ENCODE data around the gene BANF1. TPM values are rescaled to one million over a fixed set of nuclear protein-coding genes. Genes with fewer than 3 reads are reported as not detected.

Gene BANF1
- total RNA-seq, 1 experiment from 2014 or later: 386 TPM

GRCh38 chr11:66037327-66037726 lies 35.0 kb downstream of the BANF1 start:
- CTCF ChIA-PET: no interaction called here
- Histone ChIP-seq H3K9me3 (ENCODE audit: insufficient read depth, low read depth) (no peaks in the 10 kb centered on the region), H3K27me3 (ENCODE audit: insufficient read depth, low read depth) (no peaks in the 10 kb centered on the region), H2AFZ (no peak overlapping the region), H3K4me2 (no peak overlapping the region), H3K36me3 (ENCODE audit: low read depth) (no peaks in the 10 kb centered on the region), H3K79me2 (ENCODE audit: low read depth) (no peaks in the 10 kb centered on the region), H3K4me3 (no peak overlapping the region), H3K27ac (no peak overlapping the region), H3F3A (ENCODE audit: insufficient read depth, low read depth) (0 out of 2 replicates have a peak, but pooled peaks cover 6% of the 10 kb centered on the region), H4K20me1 (ENCODE audit: insufficient read depth) (no peaks in the 10 kb centered on the region), H3K4me1 (replicated peaks; ENCODE audit: insufficient read depth) (no peaks in the 10 kb centered on the region), H3K9me2 (ENCODE audit: insufficient read depth) (no peaks in the 10 kb centered on the region)
- BruUV-seq (replicated peaks): no TSS peak
- no peak for DNase-seq
- TF ChIP-seq EZH2 (IDR thresholded peaks at IDR 0.05; ENCODE audit: low read depth): no peak
- TF ChIP-seq CTCF (conservative IDR thresholded peaks at IDR 0.05): no peak
- intact Hi-C loops (cut with micrococcal nuclease; ENCODE audit: unreplicated experiment): no loop called here
- POLR2A ChIA-PET (ENCODE audit: unreplicated experiment): interaction anchor here (0.6 to 0.7 kb wide), 2 partner anchors 14 to 24 kb away, joined by 3 to 11 read pairs; no protein-coding TSS in a partner anchor

GRCh38 chr11:66039765-66040164 lies 37.5 kb downstream of the BANF1 start:
- CTCF ChIA-PET: no interaction called here
- DNase-seq: no peak
- H3K4me2 ChIP-seq: no peak overlapping the region
- no peaks in the 10 kb centered on the region for H3K27me3 ChIP-seq (ENCODE audit: insufficient read depth, low read depth)
- no peaks in the 10 kb centered on the region for H3K36me3 ChIP-seq (ENCODE audit: low read depth)
- no peaks in the 10 kb centered on the region for H3K9me2 ChIP-seq (ENCODE audit: insufficient read depth)
- no peak overlapping the region for H3K4me3 ChIP-seq
- POLR2A ChIA-PET (ENCODE audit: unreplicated experiment): no interaction called here
- H2AFZ ChIP-seq: no peak overlapping the region
- no peaks in the 10 kb centered on the region for H4K20me1 ChIP-seq (ENCODE audit: insufficient read depth)
- BruUV-seq (replicated peaks): no TSS peak
- intact Hi-C loops (cut with micrococcal nuclease; ENCODE audit: unreplicated experiment): no loop called here
- H3K4me1 ChIP-seq (replicated peaks; ENCODE audit: insufficient read depth): no peaks in the 10 kb centered on the region
- peaks cover 9% of the 10 kb centered on the region for H3F3A ChIP-seq (ENCODE audit: insufficient read depth, low read depth)
- H3K27ac ChIP-seq: no peak overlapping the region
- TF ChIP-seq CTCF (conservative IDR thresholded peaks at IDR 0.05) (no peak), EZH2 (IDR thresholded peaks at IDR 0.05; ENCODE audit: low read depth) (no peak)
- no peaks in the 10 kb centered on the region for H3K79me2 ChIP-seq (ENCODE audit: low read depth)
- H3K9me3 ChIP-seq (ENCODE audit: insufficient read depth, low read depth): no peaks in the 10 kb centered on the region

- no TSS peak for BruUV-seq (replicated peaks)
- Histone ChIP-seq H3K9me2 (ENCODE audit: insufficient read depth) (no peaks in the 10 kb centered on the region), H3K9me3 (ENCODE audit: insufficient read depth, low read depth) (no peaks in the 10 kb centered on the region), H3K4me1 (replicated peaks; ENCODE audit: insufficient read depth) (no peaks in the 10 kb centered on the region), H3K27me3 (ENCODE audit: insufficient read depth, low read depth) (no peaks in the 10 kb centered on the region), H3K4me2 (no peak overlapping the region), H3K36me3 (ENCODE audit: low read depth) (no peaks in the 10 kb centered on the region), H3K79me2 (ENCODE audit: low read depth) (no peaks in the 10 kb centered on the region), H3K27ac (no peak overlapping the region), H3K4me3 (no peak overlapping the region), H2AFZ (no peak overlapping the region), H4K20me1 (ENCODE audit: insufficient read depth) (no peaks in the 10 kb centered on the region), H3F3A (ENCODE audit: insufficient read depth, low read depth) (peaks cover 11% of the 10 kb centered on the region)
- TF ChIP-seq EZH2 (IDR thresholded peaks at IDR 0.05; ENCODE audit: low read depth) (no peak), CTCF (conservative IDR thresholded peaks at IDR 0.05) (no peak)
- no peak for DNase-seq
- ChIA-PET CTCF (no interaction called here), POLR2A (ENCODE audit: unreplicated experiment) (no interaction called here)
- intact Hi-C loops (cut with micrococcal nuclease; ENCODE audit: unreplicated experiment): no loop called here
Observed at GRCh38 chr11:66042227-66042995, 40.1 kb downstream of the BANF1 start.
